Thyroid gland (tissue), 4 donors: ENCODE measurements around the gene GABRR3. TPM values are rescaled to one million over a fixed set of nuclear protein-coding genes. Genes with fewer than 3 reads are reported as not detected.

ENCODE experiments used
- DNase-seq, 2 donors: peaks; one replicate each; pipeline ENCODE4 v3.0.0-alpha.2; 2019
- H3K27ac ChIP-seq, 3 donors: fragments of 200-600 bp; sonication (generic); 1 replicate in 2 of 3; 2 replicates in 1 of 3; pipeline ENCODE4 v1.5.1; 2016 to 2019; ENCODE audit warnings: mild to moderate bottlenecking in 1 of 3, moderate library complexity in 1 of 3
- H3K27me3 ChIP-seq: fragments of 200-600 bp; sonication (generic); one replicate; pipeline ENCODE4 v1.5.1; 2019
- H3K36me3 ChIP-seq, 2 donors: fragments of 200-600 bp; sonication (generic); one replicate each; pipeline ENCODE4 v1.5.1; 2016 to 2019
- H3K4me1 ChIP-seq, 2 donors: fragments of 200-600 bp; sonication (generic); one replicate each; pipeline ENCODE4 v1.5.1; 2017 to 2019
- H3K4me3 ChIP-seq, 3 donors: fragments of 200-600 bp; sonication (generic); replicated peaks in 1 of 3; 1 replicate in 2 of 3; 2 replicates in 1 of 3; pipeline ENCODE4 v1.5.1; 2016; ENCODE audit warnings: mild to moderate bottlenecking in 1 of 3
- H3K9me3 ChIP-seq: fragments of 200-600 bp; sonication (generic); one replicate; pipeline ENCODE4 v1.5.1; 2017
- POLR2A ChIP-seq, 2 donors: fragments of 450-650 bp; IDR thresholded peaks; one replicate each; pipeline ENCODE4 v1.6.1; 2017; ENCODE audit warnings: antibody characterized with exemption in 2 of 2, mild to moderate bottlenecking in 2 of 2, moderate library complexity in 1 of 2
- WGBS, 2 donors: methylation state at CpG; one replicate each; pipeline ENCODE4 v1.1.5; 2017; 5-methylcytosine and 5-hydroxymethylcytosine counted together
- intact Hi-C: fragments of 100-400 bp; cut with DNase I; formaldehyde crosslinking; loops from one replicate; pipeline ENCODE4 v1.15.1; 2023
- total RNA-seq, 4 donors: library from RNA; depleted of rRNA; stranded (reverse); fragments of >200 nt; gene quantifications; one replicate each; pipeline ENCODE4 v1.2.3, GENCODE V29; 2016
- TF ChIP-seq, protein P1 (sequence below), 6 experiments: fragments of 200-600 bp in 3 of 6; fragments of 450-650 bp in 3 of 6; sonication (generic) in 3 of 6; IDR thresholded peaks; one replicate each; pipeline ENCODE4 v1.5.1; 2016 to 2019; ENCODE audit warnings: antibody characterized with exemption in 6 of 6, mild to moderate bottlenecking in 2 of 6, inconsistent platforms in 1 of 6, moderate library complexity in 1 of 6

The GABRR3 gene
- total RNA-seq, 4 donors from 2014 or later, result under 0.01 TPM; not detected in 3

- no peak overlapping the region for H3K27ac ChIP-seq
- intact Hi-C loops, result loop anchor here (5.0 kb wide), 1 partner anchor 288 kb away; no protein-coding TSS in a partner anchor
- peak overlapping the region in 1 of 3 donors; percentile 13 for H3K4me3 ChIP-seq
- peaks cover 4% of the 10 kb centered on the region for H3K27me3 ChIP-seq
- 14 to 15% methylated on average over 13 of the region's 13 CpGs for WGBS, 2 donors
- TF ChIP-seq POLR2A (IDR thresholded peaks at IDR 0.05), result no peak
- TF ChIP-seq, protein P1, sequence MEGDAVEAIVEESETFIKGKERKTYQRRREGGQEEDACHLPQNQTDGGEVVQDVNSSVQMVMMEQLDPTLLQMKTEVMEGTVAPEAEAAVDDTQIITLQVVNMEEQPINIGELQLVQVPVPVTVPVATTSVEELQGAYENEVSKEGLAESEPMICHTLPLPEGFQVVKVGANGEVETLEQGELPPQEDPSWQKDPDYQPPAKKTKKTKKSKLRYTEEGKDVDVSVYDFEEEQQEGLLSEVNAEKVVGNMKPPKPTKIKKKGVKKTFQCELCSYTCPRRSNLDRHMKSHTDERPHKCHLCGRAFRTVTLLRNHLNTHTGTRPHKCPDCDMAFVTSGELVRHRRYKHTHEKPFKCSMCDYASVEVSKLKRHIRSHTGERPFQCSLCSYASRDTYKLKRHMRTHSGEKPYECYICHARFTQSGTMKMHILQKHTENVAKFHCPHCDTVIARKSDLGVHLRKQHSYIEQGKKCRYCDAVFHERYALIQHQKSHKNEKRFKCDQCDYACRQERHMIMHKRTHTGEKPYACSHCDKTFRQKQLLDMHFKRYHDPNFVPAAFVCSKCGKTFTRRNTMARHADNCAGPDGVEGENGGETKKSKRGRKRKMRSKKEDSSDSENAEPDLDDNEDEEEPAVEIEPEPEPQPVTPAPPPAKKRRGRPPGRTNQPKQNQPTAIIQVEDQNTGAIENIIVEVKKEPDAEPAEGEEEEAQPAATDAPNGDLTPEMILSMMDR (IDR thresholded peaks at IDR 0.05), result peak; percentile 67 to 98 (median 80)
- H3K36me3 ChIP-seq, result no peaks in the 10 kb centered on the region
- peaks cover 0 to 3% of the 10 kb centered on the region in 2 donors for H3K4me1 ChIP-seq
- DNase-seq, result peak; percentile 49 to 59
- H3K9me3 ChIP-seq, result no peaks in the 10 kb centered on the region
Measured at GRCh38 chr3:98039322-98040024, 4.4 kb upstream of the GABRR3 start.

DNA sequence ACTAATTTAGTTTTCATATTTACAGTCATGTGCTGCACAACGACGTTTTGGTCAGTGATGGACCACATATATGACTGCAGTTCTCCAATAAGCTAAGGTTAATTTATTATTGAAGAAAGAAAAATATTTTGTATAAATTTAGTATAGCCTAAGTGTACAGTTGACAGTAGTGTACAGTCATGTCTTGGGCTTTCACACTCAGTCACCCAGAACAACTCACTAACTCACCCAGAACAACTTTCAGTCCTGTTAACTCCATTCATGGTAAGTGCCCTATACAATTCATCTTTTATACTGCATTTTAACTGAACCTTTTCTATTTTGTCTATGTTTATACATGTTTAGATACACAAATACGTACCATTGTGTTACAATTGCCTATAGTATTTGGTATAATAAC is 3.8 kb upstream of the GABRR3 start:
- peaks cover 0 to 3% of the 10 kb centered on the region in 2 donors for H3K4me1 ChIP-seq
- no peak overlapping the region for H3K27ac ChIP-seq
- H3K36me3 ChIP-seq, result no peaks in the 10 kb centered on the region
- intact Hi-C loops, result no loop called here
- no peak for TF ChIP-seq POLR2A (IDR thresholded peaks at IDR 0.05)
- peaks cover 4% of the 10 kb centered on the region for H3K27me3 ChIP-seq
- no peak for DNase-seq
- H3K9me3 ChIP-seq, result no peaks in the 10 kb centered on the region
- no peak overlapping the region for H3K4me3 ChIP-seq
- WGBS, 2 donors, result 72 to 74% methylated on average over 3 of the region's 3 CpGs

DNA sequence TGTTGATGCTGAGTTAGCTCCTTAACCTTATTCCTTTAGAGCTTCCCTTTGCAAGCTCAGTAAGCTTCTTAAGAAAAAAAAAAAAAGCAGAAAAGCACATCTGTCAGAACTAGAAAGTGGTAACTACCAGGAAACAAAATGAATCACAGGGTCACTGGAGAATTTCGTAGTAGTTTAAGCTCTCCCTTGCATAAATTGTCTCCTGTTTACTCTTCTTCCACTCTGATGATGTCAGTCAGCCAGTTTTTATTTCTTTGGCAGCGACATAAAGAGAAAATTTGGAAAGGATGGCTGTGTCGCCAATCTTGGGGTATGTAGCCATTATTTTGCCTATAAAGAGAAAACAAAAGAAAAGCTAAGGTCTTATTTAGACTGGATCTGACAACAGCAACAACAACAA is 3.2 kb upstream of the GABRR3 start:
- DNase-seq, result no peak
- Histone ChIP-seq H3K9me3 (no peaks in the 10 kb centered on the region), H3K27me3 (peaks cover 4% of the 10 kb centered on the region), H3K4me1 (peaks cover 0 to 3% of the 10 kb centered on the region in 2 donors), H3K27ac (no peak overlapping the region), H3K36me3 (no peaks in the 10 kb centered on the region), H3K4me3 (no peak overlapping the region)
- intact Hi-C loops, result no loop called here
- WGBS, 2 donors, result 66 to 67% methylated on average over 3 of the region's 3 CpGs
- TF ChIP-seq, protein P1 (IDR thresholded peaks at IDR 0.05), result no peak
- TF ChIP-seq POLR2A (IDR thresholded peaks at IDR 0.05), result no peak

- intact Hi-C loops, result no loop called here
- TF ChIP-seq, protein P1 (IDR thresholded peaks at IDR 0.05), result no peak
- no peak for TF ChIP-seq POLR2A (IDR thresholded peaks at IDR 0.05)
- Histone ChIP-seq H3K36me3 (no peaks in the 10 kb centered on the region), H3K27me3 (peaks cover 4% of the 10 kb centered on the region), H3K9me3 (no peaks in the 10 kb centered on the region), H3K27ac (no peak overlapping the region), H3K4me3 (no peak overlapping the region), H3K4me1 (peaks cover 0 to 3% of the 10 kb centered on the region in 2 donors)
- WGBS, 2 donors, result 76 to 82% methylated on average over 2 of the region's 2 CpGs
- DNase-seq, result no peak
Measured at GRCh38 chr3:98034486-98034885, 629 bp downstream of the GABRR3 start.

DNA sequence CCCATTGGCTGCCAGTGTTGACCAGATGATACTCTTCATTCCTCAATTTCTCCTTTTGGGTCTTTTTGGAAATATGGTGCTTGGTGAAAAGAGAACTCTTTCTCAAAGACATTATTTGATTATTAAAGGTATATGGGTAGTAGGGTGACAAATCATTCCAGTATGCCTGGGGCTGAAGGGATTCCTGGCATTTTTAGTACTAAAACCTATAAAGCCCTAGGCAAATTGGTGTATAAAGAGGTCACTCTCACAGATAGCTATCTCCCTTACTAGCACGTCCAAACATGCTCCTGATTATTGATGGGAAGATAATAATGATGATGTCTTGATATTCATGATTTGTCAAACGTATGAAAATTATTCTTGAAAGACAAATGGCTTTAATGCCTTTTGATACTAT is 1.1 kb downstream of the GABRR3 start:
- WGBS, 2 donors, result 78 to 85% methylated on average over 2 of the region's 2 CpGs
- H3K9me3 ChIP-seq, result no peaks in the 10 kb centered on the region
- H3K4me1 ChIP-seq, result no peaks in the 10 kb centered on the region
- no peak overlapping the region for H3K4me3 ChIP-seq
- no peak overlapping the region for H3K27ac ChIP-seq
- intact Hi-C loops, result no loop called here
- no peak for DNase-seq
- no peaks in the 10 kb centered on the region for H3K36me3 ChIP-seq
- TF ChIP-seq, protein P1 (IDR thresholded peaks at IDR 0.05), result no peak
- no peak for TF ChIP-seq POLR2A (IDR thresholded peaks at IDR 0.05)
- H3K27me3 ChIP-seq, result peaks cover 4% of the 10 kb centered on the region
